GM21786 (cell line): Measurements from ENCODE around the gene RUBCNL.
A peak's percentile ranks its signal among the peaks of the same experiment; 100 is the strongest.
"Not testable (repeated sequence)": the region's sequence is repeated elsewhere in the genome, so short reads cannot be mapped to it uniquely, and the experiment has no call there.

ENCODE experiments used
- ATAC-seq: cut with Tn5 transposase; IDR thresholded peaks from one replicate; pipeline ENCODE4 v1.9.1; 2021; ENCODE audit not compliant: unreplicated experiment

Gene RUBCNL

GRCh38 chr13:46377554-46377953 is 9.5 kb downstream of the RUBCNL start:
- ATAC-seq = peak; percentile 35

GRCh38 chr13:46374710-46375109 is 12.3 kb downstream of the RUBCNL start:
- no peak for ATAC-seq

DNA sequence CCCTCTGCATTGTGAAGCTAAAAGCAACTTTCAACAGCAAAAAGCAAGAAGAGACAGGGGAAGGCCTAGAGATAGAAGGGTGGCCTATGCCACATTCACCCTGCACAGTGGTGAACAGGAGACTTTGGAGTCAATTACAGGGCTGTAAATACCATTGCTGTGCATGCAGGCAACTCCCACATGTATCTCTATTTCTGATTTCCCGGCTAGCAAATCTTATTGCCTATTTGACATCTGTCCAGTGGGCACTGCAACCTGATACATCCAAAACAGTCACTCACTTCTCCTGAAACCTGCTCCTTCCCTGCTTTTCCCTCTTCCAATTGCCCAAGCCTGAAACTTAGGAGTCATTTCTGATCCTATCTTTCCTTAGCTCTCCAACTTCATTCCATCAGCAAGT is 13.4 kb downstream of the RUBCNL start:
- no peak for ATAC-seq

GRCh38 chr13:46372938-46373337 is 14.1 kb downstream of the RUBCNL start:
- ATAC-seq = not testable (repeated sequence)

DNA sequence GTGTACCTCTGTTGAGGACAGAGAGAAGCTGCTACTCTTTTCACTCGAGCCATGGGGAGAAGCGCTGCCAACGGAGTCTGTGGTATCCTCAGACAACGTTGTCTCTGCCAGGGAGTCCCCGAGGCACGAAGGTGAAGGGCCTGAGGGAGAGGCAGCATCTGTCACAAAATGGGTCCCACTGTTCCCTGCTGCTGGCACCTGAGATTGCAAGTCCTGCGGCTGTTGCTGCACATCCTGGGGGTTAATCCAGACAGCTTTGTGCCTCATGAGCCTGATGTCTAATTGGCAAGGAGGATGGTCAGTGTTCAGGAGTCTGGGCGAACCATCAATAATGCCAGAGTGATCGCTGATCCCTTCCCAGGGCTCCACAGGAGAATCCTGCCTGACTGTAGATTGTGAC is 15.0 kb downstream of the RUBCNL start:
- ATAC-seq = no peak

GRCh38 chr13:46369506-46370277 is 17.4 kb downstream of the RUBCNL start:
- peak; percentile 85 for ATAC-seq

GRCh38 chr13:46367617-46368327 is 19.3 kb downstream of the RUBCNL start:
- no peak for ATAC-seq

- ATAC-seq = no peak
These were observed 25.6 kb downstream of the RUBCNL start for GRCh38 chr13:46361276-46361934.

DNA sequence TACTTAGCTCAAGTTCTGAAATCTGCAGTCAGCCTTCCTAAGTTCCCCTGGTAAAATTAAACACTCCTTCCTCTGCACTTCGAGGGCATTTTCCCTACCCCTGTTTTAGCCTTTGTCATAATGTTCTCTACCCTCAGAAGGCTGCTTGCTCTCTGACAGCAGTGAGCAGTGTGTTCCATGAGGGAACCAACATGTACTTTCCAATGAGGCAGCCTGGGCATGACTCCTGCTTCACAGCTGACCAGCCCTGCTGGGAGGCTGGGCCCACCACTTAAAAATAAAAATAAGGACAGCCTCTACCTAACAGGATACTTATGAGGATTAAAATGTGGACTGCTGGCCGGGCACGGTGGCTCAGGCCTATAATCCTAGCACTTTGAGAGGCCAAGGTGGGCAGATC is 26.4 kb downstream of the RUBCNL start:
- no peak for ATAC-seq

DNA sequence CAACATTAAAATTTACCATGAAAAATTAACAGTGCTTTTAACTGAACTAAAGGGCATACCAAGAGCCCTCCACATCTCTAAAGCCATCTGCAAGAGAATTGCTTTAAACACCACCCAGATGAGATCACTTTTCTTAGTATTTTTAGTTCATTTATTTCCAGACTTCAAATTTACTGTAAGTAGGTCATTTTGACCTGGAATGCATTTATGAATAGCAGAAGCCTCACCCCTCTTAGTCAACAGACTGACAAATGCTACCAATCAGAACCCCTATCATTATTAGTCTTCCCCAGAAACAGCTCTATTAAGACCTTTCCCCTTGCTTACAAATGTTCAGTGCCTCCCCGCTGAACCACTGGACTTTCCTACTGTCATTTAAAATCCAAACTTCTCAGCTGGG is 27.3 kb downstream of the RUBCNL start:
- no peak for ATAC-seq

- no peak for ATAC-seq
These were observed 31.0 kb downstream of the RUBCNL start for GRCh38 chr13:46355901-46356590.

DNA sequence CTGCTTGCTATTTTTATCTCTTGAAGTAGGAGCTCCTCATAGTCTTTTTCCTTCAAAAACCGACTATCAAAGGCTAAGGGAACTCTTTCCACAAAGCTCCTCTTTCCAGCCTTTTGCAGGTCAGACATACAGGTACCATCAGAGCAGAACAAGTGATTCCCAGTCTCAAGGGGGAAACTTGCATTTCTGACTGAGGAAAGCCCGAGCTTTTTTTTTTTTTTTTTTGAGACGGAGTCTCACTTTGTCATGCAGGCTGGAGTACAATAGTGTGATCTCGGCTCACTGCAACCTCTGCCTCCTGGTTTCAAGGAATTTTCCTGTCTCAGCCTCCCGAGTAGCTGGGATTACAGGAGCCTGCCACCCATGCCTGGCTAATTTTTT is 32.0 kb downstream of the RUBCNL start:
- no peak for ATAC-seq

DNA sequence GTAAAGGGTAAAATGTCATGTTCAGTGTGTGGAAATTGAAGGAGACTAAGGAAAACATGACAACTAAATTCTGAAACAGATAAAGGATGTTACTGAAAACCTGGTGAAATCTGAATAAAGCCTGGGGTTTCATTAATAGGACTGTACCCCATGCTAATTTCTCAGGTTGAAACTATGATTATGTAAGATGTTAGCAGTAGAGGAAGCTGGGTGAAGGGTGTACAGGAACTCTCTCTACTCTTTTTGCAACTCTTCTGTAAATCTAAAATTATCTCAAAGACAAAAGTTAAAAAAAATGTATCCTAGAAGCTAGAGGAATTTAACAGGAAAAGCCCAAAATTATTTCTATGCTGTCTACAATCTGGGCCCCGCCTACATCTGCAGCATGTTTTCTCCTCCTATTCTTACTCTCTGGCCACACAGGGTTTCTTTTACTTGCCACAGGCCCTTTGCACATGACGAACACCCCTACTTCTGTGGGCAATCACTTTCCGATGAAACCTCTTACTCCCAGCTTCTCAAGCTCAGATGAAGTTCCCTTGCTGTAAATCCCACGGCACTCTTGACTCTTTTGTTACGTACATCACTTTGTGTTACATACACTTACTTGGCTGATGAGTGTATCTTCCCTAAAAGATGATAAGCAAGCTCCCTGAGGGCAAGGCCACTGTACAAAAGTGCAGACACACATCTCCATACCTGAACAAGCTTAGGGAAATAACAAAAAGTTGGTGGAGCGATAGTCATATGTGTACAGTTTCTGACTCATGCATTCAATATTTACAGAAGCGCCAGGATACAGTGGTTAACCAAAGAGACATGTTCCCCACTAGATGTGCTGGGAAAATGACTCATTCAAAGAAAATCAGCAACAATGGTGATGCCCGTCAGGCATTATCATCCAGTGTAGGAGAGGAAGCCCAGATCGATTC is 32.6 kb downstream of the RUBCNL start:
- ATAC-seq = no peak

GRCh38 chr13:46352805-46353204 is 34.2 kb downstream of the RUBCNL start:
- ATAC-seq = no peak

DNA sequence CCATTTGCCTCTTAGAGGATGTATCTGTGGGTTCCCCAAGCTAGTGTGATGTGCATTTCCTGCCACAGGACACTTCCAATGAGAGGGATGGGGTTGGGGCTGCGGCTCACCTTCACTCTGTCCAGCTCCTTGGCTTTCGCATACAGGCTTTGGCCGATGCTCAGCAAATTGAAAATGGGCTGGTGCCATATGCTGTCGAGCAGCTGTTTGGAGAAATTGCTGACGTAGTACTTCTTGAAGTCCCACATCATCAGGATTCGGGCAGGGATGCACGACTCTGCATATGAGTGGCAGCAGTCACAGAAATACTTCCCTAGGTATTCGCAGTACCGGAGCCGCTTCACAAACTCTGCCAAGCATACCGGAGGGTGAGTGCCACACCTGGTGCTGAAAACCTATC is 37.0 kb downstream of the RUBCNL start:
- ATAC-seq = no peak

DNA sequence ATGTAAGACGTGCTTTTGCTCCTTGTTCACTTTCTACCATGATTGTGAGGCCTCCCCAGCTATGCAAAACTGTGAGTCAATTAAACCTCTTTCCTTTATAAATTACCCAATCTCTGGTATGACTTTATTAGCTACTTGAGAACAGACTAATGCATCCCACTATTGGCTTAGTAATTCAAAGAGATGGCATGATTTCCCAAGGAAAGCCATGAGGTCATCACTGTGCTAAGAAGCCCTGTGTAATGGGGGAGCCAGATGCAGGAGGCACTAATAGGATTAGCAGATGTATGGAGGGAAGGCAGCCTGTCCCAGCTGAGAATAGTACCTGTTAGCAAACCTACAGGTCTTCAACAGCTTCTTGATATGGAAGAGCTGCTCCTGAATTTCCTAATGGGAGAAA is 38.1 kb downstream of the RUBCNL start:
- ATAC-seq = no peak

- no peak for ATAC-seq
These were observed 39.8 kb downstream of the RUBCNL start for GRCh38 chr13:46347277-46347676.

DNA sequence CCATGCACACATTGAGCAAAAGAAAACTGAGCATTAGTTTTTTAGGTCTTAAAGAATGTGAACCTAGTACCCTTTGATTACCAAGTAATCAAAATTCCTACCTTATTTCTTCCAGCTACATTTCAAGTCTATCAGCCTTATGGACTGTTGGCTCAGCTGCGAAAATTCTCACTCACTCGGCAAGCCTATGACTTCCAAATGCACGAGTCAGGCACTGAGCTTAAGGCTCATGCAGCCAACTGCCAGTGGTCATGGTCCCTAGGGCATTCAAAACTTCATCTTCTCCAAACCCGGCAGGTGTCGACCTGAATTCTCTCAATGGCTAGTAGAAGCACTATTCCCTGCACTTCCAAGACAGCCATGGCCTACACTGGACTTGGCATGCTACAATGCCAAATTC is 41.2 kb downstream of the RUBCNL start:
- ATAC-seq = no peak

DNA sequence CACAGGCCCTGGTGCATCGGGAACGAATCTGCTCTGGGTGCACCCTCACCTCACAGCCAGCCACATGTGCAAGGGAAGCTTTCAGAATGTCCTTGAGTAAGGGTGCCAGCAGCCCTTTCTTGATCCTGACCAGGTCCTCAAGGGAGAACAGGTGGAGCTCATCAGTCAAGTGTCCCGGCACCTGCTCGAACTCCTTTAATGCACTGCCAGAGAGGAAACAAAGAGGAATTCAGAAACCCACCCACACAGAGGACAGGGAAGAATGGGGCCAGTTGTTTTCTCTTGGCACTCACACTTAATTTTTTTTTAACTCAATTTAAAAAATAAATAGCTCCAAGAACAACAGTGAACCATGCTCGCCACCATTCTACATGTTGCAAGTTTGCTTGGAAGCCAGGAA is 41.7 kb downstream of the RUBCNL start:
- no peak for ATAC-seq

GRCh38 chr13:46343279-46343994 is 43.6 kb downstream of the RUBCNL start:
- no peak for ATAC-seq
